ENCODE data around the gene RNFT1. TPM values are rescaled to one million over a fixed set of nuclear protein-coding genes. Genes with fewer than 3 reads are reported as not detected.
"Not testable (repeated sequence)": the region's sequence is repeated elsewhere in the genome, so short reads cannot be mapped to it uniquely, and the experiment has no call there.

RNFT1 gene
- total and polyA plus RNA-seq, 2 donors from 2014 or later = 6.0 to 15.1 TPM

DNA sequence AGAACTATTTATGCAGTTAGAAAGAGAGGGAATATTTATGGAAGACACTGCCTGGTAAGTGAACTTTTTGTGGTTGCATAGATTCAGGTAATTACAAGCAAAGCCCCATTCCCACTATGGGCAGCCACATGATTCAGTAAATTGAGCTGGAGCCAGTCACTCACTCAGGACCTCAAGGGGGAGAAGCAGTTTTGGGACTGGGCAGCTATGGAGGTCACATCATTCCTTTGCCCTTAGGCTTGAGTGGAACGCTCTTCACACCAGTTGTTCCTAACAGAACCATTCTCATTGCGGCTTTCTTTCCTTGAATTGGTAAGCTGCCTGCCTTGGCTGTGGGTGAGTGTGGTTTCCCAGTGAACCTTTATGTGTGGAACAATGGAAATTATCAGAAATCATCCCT is 34.4 kb downstream of the RNFT1 start:
- H3K27ac ChIP-seq (ENCODE audit: low read depth in 2 of 2, low read length in 2 of 2); H3K4me3 ChIP-seq (ENCODE audit: low read length in 3 of 3); FAIRE-seq; DNase-seq; H3K9me3 ChIP-seq (ENCODE audit: control insufficient read depth in 2 of 3, insufficient read depth in 1 of 3, low read length in 3 of 3); intact Hi-C loops (cut with DNase I); H3K9ac ChIP-seq (ENCODE audit: low read length in 3 of 3); H3K27me3 ChIP-seq (ENCODE audit: control insufficient read depth, insufficient read depth, low read length); H3K4me1 ChIP-seq (ENCODE audit: control insufficient read depth in 2 of 3, insufficient read depth in 2 of 3, low read depth in 1 of 3, low read length in 3 of 3): not testable (repeated sequence)
- peaks cover 0 to 49% (median 11%) of the 10 kb centered on the region in 3 donors for H3K36me3 ChIP-seq (ENCODE audit: control insufficient read depth in 2 of 3, insufficient read depth in 3 of 3, low read length in 3 of 3)

DNA sequence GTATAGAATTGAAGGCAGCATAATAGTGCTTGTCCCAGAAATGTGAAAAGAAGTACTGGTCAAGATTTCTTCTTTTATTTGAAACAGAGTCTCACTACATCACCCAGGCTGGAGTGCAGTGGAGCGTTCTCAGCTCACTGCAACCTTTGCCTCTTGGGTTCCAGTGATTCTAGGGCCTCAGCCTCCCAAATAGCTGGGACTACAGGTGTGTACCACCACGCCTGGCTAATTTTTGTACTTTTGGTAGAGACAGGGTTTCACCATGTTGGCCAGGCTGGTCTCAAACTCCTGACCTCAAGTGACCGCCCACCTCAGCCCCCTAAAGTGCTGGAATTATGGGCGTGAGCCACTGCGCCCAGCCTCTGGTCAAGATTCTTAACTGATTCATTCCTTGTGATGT is 43.9 kb downstream of the RNFT1 start:
- H3K9ac ChIP-seq (ENCODE audit: low read length in 3 of 3); H3K9me3 ChIP-seq (ENCODE audit: control insufficient read depth in 2 of 3, insufficient read depth in 1 of 3, low read length in 3 of 3); intact Hi-C loops (cut with DNase I); H3K4me3 ChIP-seq (ENCODE audit: low read length in 3 of 3); H3K27me3 ChIP-seq (ENCODE audit: control insufficient read depth, insufficient read depth, low read length); H3K27ac ChIP-seq (ENCODE audit: low read depth in 2 of 2, low read length in 2 of 2); FAIRE-seq; H3K4me1 ChIP-seq (ENCODE audit: control insufficient read depth in 2 of 3, insufficient read depth in 2 of 3, low read depth in 1 of 3, low read length in 3 of 3); H3K36me3 ChIP-seq (ENCODE audit: control insufficient read depth in 2 of 3, insufficient read depth in 3 of 3, low read length in 3 of 3); DNase-seq: not testable (repeated sequence)

DNA sequence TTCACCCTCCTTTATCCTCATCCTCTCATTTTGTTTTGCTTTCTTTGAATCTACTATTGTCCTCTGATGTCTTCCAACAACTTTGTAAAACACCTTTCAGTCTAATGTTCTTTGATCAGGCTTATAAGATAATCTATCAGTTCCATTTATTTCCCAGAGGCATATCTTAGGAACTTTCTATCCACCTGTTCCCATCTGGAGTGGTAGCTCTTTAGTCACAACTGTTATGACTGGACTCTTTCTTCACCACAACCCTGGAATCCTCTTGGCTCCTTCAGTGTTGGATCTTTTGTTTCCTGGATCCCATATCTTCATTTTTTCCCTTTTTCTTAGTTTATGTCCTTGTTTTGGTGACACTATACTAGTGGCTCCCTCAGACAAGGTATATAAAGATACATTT is 48.1 kb downstream of the RNFT1 start:
- FAIRE-seq = no peak
- no peaks in the 10 kb centered on the region for H3K9me3 ChIP-seq (ENCODE audit: control insufficient read depth in 2 of 3, insufficient read depth in 1 of 3, low read length in 3 of 3)
- no peak overlapping the region for H3K9ac ChIP-seq (ENCODE audit: low read length in 3 of 3)
- intact Hi-C loops (cut with DNase I) = no loop called here
- H3K4me3 ChIP-seq (ENCODE audit: low read length in 3 of 3) = no peak overlapping the region
- no peaks in the 10 kb centered on the region for H3K4me1 ChIP-seq (ENCODE audit: control insufficient read depth in 2 of 3, insufficient read depth in 2 of 3, low read depth in 1 of 3, low read length in 3 of 3)
- no peak for DNase-seq
- TF ChIP-seq, protein P1, sequence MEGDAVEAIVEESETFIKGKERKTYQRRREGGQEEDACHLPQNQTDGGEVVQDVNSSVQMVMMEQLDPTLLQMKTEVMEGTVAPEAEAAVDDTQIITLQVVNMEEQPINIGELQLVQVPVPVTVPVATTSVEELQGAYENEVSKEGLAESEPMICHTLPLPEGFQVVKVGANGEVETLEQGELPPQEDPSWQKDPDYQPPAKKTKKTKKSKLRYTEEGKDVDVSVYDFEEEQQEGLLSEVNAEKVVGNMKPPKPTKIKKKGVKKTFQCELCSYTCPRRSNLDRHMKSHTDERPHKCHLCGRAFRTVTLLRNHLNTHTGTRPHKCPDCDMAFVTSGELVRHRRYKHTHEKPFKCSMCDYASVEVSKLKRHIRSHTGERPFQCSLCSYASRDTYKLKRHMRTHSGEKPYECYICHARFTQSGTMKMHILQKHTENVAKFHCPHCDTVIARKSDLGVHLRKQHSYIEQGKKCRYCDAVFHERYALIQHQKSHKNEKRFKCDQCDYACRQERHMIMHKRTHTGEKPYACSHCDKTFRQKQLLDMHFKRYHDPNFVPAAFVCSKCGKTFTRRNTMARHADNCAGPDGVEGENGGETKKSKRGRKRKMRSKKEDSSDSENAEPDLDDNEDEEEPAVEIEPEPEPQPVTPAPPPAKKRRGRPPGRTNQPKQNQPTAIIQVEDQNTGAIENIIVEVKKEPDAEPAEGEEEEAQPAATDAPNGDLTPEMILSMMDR (IDR thresholded peaks at IDR 0.05; ENCODE audit: borderline replicate concordance, extremely low read depth, insufficient read depth) = no peak
- no peaks in the 10 kb centered on the region for H3K27me3 ChIP-seq (ENCODE audit: control insufficient read depth, insufficient read depth, low read length)
- peaks cover 4 to 13% (median 10%) of the 10 kb centered on the region in 3 donors for H3K36me3 ChIP-seq (ENCODE audit: control insufficient read depth in 2 of 3, insufficient read depth in 3 of 3, low read length in 3 of 3)
- no peak overlapping the region for H3K27ac ChIP-seq (ENCODE audit: low read depth in 2 of 2, low read length in 2 of 2)

DNA sequence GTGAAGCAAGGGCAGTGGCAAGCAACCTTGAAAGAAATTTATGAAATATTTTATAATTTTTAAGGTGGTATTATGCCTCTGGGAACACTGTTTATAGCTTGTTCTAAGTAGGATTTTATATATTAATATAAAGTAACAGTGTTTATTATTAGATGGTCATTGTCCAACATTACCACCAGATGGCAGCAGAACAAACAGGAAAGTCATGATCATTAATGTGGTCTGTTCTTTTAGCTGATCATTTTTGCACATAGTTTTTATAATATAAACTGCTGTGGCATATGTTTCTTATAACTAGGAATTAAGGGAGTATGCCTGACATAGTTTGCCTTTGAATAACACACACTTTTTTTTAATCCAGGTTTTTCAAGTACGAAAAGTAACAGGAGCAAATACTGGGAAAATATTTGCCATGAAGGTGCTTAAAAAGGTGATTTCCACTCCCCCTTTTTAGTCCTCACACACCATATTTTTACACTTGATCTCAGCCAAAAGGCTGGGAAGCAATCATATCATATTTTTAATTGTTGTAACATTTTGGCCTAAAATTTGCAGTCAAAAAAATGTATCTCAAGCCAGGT is 50.2 kb downstream of the RNFT1 start:
- DNase-seq = peak in 2 of 5 donors; percentile 47 to 74
- peaks cover 4 to 13% (median 10%) of the 10 kb centered on the region in 3 donors for H3K36me3 ChIP-seq (ENCODE audit: control insufficient read depth in 2 of 3, insufficient read depth in 3 of 3, low read length in 3 of 3)
- no peaks in the 10 kb centered on the region for H3K4me1 ChIP-seq (ENCODE audit: control insufficient read depth in 2 of 3, insufficient read depth in 2 of 3, low read depth in 1 of 3, low read length in 3 of 3)
- H3K27ac ChIP-seq (ENCODE audit: low read depth in 2 of 2, low read length in 2 of 2) = no peak overlapping the region
- H3K9me3 ChIP-seq (ENCODE audit: control insufficient read depth in 2 of 3, insufficient read depth in 1 of 3, low read length in 3 of 3) = no peaks in the 10 kb centered on the region
- intact Hi-C loops (cut with DNase I) = no loop called here
- FAIRE-seq = peak; percentile 94
- no peak overlapping the region for H3K9ac ChIP-seq (ENCODE audit: low read length in 3 of 3)
- TF ChIP-seq, protein P1 (IDR thresholded peaks at IDR 0.05; ENCODE audit: borderline replicate concordance, extremely low read depth, insufficient read depth) = peak; percentile 51
- H3K4me3 ChIP-seq (ENCODE audit: low read length in 3 of 3) = no peak overlapping the region
- no peaks in the 10 kb centered on the region for H3K27me3 ChIP-seq (ENCODE audit: control insufficient read depth, insufficient read depth, low read length)
